Sigmoid colon (tissue), 7 donors: ENCODE results near the gene SESTD1. TPM values are rescaled to one million over a fixed set of nuclear protein-coding genes. Genes with fewer than 3 reads are reported as not detected.

ENCODE experiments used
- DNase-seq: peaks from one replicate; pipeline ENCODE4 v3.0.0-alpha.2; 2019
- H3K27ac ChIP-seq, 4 donors: fragments of 200-600 bp; sonication (generic); one replicate each; pipeline ENCODE4 v1.5.1; 2016 to 2019; ENCODE audit warnings: mild to moderate bottlenecking in 1 of 4
- H3K27me3 ChIP-seq, 3 donors: fragments of 200-600 bp; sonication (generic); one replicate each; pipeline ENCODE4 v1.5.1; 2019; ENCODE audit warnings: mild to moderate bottlenecking in 1 of 3
- H3K36me3 ChIP-seq, 4 donors: fragments of 200-600 bp; sonication (generic); one replicate each; pipeline ENCODE4 v1.5.1; 2016 to 2019
- H3K4me1 ChIP-seq, 4 donors: fragments of 200-600 bp; sonication (generic); one replicate each; pipeline ENCODE4 v1.5.1; 2017 to 2019
- H3K4me3 ChIP-seq, 4 donors: fragments of 200-600 bp; sonication (generic); one replicate each; pipeline ENCODE4 v1.5.1; 2017 to 2019; ENCODE audit warnings: mild to moderate bottlenecking in 2 of 4, moderate library complexity in 1 of 4
- H3K9me3 ChIP-seq, 4 donors: fragments of 200-600 bp in 3 of 4; sonication (generic) in 3 of 4; one replicate each; pipeline versions ENCODE4 v1.5.1 to v1.6.1; 2013 to 2019
- EP300 ChIP-seq, 4 donors: sonication (generic); formaldehyde crosslinking; IDR thresholded peaks; one replicate each; pipeline ENCODE4 v1.6.1; 2017; ENCODE audit warnings: antibody characterized with exemption in 4 of 4
- POLR2A ChIP-seq, 2 donors: fragments of 450-650 bp; IDR thresholded peaks; one replicate each; pipeline ENCODE4 v1.6.1; 2016; ENCODE audit warnings: antibody characterized with exemption in 2 of 2, mild to moderate bottlenecking in 2 of 2, moderate library complexity in 2 of 2
- POLR2AphosphoS5 ChIP-seq, 4 donors: sonication (generic); formaldehyde crosslinking; IDR thresholded peaks; one replicate each; pipeline ENCODE4 v1.6.1; 2017; ENCODE audit warnings: antibody characterized with exemption in 4 of 4
- WGBS, 2 donors: extraction: QIAGEN DNeasy Blood & Tissue Kit; methylation state at CpG; one replicate each; pipeline ENCODE4 v1.1.7; 2013; 5-methylcytosine and 5-hydroxymethylcytosine counted together
- intact Hi-C: fragments of 100-400 bp; cut with DNase I; formaldehyde crosslinking; loops from one replicate; pipeline ENCODE4 v1.15.1; 2023
- polyA plus RNA-seq, 3 donors: library from polyadenylated mRNA; stranded (reverse); fragments of 200-250 nt; gene quantifications; one replicate each; pipeline ENCODE4 v1.2.3, GENCODE V29; 2013
- total RNA-seq, 4 donors: library from RNA; depleted of rRNA; stranded (reverse); fragments of >200 nt; gene quantifications; one replicate each; pipeline ENCODE4 v1.1.0, GENCODE V29; 2016
- TF ChIP-seq, protein P1 (sequence below), 4 experiments: fragments of 450-650 bp in 3 of 4; fragments of 200-600 bp in 1 of 4; IDR thresholded peaks; one replicate each; pipeline ENCODE4 v1.5.1; 2016 to 2019; ENCODE audit warnings: antibody characterized with exemption in 4 of 4, mild to moderate bottlenecking in 3 of 4, moderate library complexity in 2 of 4
- donor health status: healthy with polysubstance abuse.
- donor health status: Bipolar disorder and iron deficiency.
- donor health status: healthy.

SESTD1 gene
- total and polyA plus RNA-seq, 7 donors = 9.5 to 52.3 (median 31.0) TPM

DNA sequence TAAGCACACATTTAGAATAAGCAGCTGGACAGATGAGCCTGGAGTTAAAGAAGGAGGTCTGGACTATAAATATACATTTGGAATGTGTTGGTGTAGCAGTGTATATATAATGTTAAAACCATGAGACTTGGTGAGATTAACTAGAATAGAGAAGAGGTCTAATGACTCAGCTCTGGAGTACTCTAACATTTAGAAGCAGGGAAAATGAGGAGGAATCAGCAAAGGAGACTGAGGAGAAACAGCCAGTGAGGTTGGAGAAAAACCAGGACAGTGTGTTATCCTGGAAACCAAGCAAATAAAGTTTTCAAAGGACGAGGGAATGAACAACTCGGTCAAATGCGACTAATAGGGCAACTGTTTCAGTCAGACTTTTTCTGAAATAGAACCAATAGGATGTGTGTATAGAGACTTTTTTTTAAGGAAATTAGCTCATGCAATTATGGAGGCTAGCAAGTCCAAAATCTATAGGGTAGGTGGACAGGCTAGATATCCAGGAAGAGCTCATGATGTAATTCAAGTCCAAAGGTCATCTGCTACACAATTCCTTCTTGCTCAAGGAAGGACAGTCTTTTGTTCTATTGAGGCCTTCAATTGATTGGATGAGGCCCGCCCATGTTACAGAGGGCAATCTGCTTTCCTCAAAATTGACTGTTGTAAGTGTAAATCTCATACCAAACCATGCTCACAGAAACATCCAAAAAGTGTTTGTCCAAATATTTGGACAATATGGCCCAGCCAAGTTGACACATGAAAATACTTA lies 10.8 kb upstream of the SESTD1 start:
- Histone ChIP-seq H3K27ac (peak overlapping the region in 3 of 4 donors; percentile 41 to 76 (median 58)), H3K36me3 (no peaks in the 10 kb centered on the region)
- intact Hi-C loops = no loop called here

DNA sequence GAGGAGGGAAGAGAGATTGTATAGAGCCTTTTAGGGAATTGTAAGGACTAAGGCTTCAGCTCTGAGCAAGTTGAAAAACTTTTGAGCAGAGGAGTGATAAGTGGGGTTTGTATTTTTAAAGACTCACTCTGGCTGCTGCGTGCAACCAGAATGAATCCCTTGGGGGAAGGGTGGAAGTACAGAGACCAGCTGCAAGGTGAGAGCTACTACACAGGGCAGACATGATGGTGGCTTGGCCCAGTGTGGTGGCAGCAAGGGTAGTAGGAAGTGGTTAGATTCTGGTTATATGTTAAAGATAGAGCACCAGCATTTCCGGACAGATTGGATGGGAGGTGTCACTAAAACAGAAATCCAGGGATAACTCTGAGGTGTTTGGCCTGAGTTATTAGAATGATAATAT lies 10.1 kb upstream of the SESTD1 start:
- Histone ChIP-seq H3K9me3 (no peaks in the 10 kb centered on the region), H3K36me3 (no peaks in the 10 kb centered on the region), H3K27ac (peak overlapping the region in 3 of 4 donors; percentile 41 to 76 (median 58)), H3K4me1 (peaks cover 0 to 17% (median 16%) of the 10 kb centered on the region in 4 donors), H3K4me3 (no peak overlapping the region), H3K27me3 (no peaks in the 10 kb centered on the region)
- intact Hi-C loops = no loop called here
- WGBS, 2 donors = 44 to 79% methylated on average over 2 of the region's 2 CpGs
- DNase-seq = no peak
- TF ChIP-seq, protein P1, sequence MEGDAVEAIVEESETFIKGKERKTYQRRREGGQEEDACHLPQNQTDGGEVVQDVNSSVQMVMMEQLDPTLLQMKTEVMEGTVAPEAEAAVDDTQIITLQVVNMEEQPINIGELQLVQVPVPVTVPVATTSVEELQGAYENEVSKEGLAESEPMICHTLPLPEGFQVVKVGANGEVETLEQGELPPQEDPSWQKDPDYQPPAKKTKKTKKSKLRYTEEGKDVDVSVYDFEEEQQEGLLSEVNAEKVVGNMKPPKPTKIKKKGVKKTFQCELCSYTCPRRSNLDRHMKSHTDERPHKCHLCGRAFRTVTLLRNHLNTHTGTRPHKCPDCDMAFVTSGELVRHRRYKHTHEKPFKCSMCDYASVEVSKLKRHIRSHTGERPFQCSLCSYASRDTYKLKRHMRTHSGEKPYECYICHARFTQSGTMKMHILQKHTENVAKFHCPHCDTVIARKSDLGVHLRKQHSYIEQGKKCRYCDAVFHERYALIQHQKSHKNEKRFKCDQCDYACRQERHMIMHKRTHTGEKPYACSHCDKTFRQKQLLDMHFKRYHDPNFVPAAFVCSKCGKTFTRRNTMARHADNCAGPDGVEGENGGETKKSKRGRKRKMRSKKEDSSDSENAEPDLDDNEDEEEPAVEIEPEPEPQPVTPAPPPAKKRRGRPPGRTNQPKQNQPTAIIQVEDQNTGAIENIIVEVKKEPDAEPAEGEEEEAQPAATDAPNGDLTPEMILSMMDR (IDR thresholded peaks at IDR 0.05) = no peak
- TF ChIP-seq EP300 (IDR thresholded peaks at IDR 0.05) = no peak
- no peak for TF ChIP-seq POLR2A (IDR thresholded peaks at IDR 0.05)
- no peak for TF ChIP-seq POLR2AphosphoS5 (IDR thresholded peaks at IDR 0.05)

More for the DNA sequence above, 10.8 kb upstream of the SESTD1 start:
- TF ChIP-seq POLR2AphosphoS5 (IDR thresholded peaks at IDR 0.05) = peak in 1 of 4 donors; percentile 14
- TF ChIP-seq, protein P1 (IDR thresholded peaks at IDR 0.05) = no peak
- Histone ChIP-seq H3K9me3 (no peaks in the 10 kb centered on the region), H3K27me3 (no peaks in the 10 kb centered on the region), H3K4me3 (no peak overlapping the region), H3K4me1 (peaks cover 0 to 17% (median 16%) of the 10 kb centered on the region in 4 donors)
- no peak for DNase-seq
- 82 to 89% methylated on average over 4 of the region's 4 CpGs for WGBS, 2 donors

DNA sequence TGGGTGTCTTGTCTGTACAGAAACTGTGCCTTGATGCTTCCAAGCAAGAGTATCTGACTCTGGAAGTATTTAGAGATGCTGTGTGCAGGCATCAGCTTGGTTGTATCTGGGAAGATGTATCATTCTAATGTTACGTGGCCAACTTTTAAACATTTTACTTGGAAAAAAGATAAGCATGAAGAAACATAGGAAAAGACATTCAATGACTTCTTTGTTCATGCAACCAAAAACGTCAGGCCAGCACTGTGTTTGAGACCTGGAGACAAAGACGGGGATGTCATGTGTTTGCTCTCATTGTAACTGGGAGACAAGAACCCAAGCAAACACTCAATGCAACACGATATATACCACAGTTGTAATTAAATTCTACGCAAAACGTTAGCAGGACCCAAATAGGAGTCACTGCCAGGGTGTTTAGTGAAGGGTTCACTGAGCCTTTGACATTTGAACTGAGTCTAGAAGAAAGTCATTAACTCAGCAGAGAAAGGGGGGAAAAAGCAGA lies 8.9 kb upstream of the SESTD1 start:
- TF ChIP-seq, protein P1 (IDR thresholded peaks at IDR 0.05) = no peak
- TF ChIP-seq EP300 (IDR thresholded peaks at IDR 0.05) = no peak
- peaks cover 0 to 17% (median 16%) of the 10 kb centered on the region in 4 donors for H3K4me1 ChIP-seq
- intact Hi-C loops = no loop called here
- H3K9me3 ChIP-seq = no peaks in the 10 kb centered on the region
- H3K27me3 ChIP-seq = no peaks in the 10 kb centered on the region
- no peak overlapping the region for H3K4me3 ChIP-seq
- DNase-seq = no peak
- no peaks in the 10 kb centered on the region for H3K36me3 ChIP-seq
- WGBS, 2 donors = 87 to 90% methylated on average over 6 of the region's 6 CpGs
- H3K27ac ChIP-seq = peak overlapping the region in 2 of 4 donors; percentile 6 to 76

DNA sequence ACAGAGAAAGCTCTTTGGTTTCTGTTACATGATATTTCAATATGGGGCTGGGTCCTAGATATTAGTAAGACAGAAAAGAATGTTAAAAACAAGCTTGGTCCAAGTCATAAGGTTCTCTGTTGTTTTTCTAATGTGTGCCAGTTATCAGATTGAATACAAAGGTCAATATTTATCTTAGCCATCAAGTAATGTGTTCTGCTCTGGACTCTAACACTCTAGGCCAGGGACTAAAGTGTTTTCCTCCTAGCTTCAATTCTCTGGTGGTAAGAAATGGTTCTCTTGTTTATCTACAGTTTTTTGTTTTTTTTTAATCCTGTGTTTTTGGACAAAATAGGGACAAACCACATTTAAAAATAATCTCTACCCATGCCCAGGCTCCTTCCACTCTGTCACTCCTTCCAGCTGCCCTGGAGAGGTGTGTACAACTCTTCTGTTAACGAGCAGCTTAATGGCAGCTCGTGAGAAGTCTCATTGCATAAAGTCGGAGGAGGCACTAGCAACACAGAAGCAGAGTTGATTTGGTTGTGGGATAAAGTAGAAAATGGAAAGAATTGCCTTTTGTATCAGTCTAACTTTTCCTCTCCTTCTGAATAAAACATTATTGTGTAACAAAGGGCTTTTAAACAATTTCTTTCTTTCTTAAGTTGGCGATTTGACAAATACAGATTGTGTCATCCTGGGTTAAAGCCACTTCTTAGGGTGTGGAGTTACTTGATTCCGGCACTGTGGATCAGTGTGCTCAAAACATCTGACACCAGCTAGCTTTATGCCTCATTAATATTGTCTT lies 8.0 kb upstream of the SESTD1 start:
- H3K4me3 ChIP-seq = no peak overlapping the region
- H3K9me3 ChIP-seq = no peaks in the 10 kb centered on the region
- no peak for DNase-seq
- intact Hi-C loops = no loop called here
- H3K4me1 ChIP-seq = peaks cover 0 to 17% (median 16%) of the 10 kb centered on the region in 4 donors
- TF ChIP-seq POLR2AphosphoS5 (IDR thresholded peaks at IDR 0.05) = peak in 1 of 4 donors; percentile 30
- TF ChIP-seq, protein P1 (IDR thresholded peaks at IDR 0.05) = no peak
- no peaks in the 10 kb centered on the region for H3K36me3 ChIP-seq
- no peaks in the 10 kb centered on the region for H3K27me3 ChIP-seq
- WGBS, 2 donors = 32 to 61% methylated on average over 5 of the region's 5 CpGs
- H3K27ac ChIP-seq = peak overlapping the region; percentile 25 to 76 (median 50)
